OCI-LY7 (cell line): ENCODE results near the gene SMPDL3A.

Experiments
- EZH2phosphoT487 ChIP-seq: fragments of 200-600 bp; sonication (generic); IDR thresholded peaks from 2 replicates; pipeline ENCODE4 v1.6.1; 2018; ENCODE audit warnings: low read depth, borderline replicate concordance, mild to moderate bottlenecking, mixed run types, antibody characterized with exemption, low read length, moderate library complexity, mixed read lengths
- TF ChIP-seq, protein P1 (sequence below): fragments of 200-600 bp; sonication (generic); conservative IDR thresholded peaks from 2 replicates; pipeline ENCODE4 v1.5.1; 2014; ENCODE audit warnings: mild to moderate bottlenecking, antibody characterized with exemption, low read length, moderate library complexity, mixed read lengths

- TF ChIP-seq, protein P1, sequence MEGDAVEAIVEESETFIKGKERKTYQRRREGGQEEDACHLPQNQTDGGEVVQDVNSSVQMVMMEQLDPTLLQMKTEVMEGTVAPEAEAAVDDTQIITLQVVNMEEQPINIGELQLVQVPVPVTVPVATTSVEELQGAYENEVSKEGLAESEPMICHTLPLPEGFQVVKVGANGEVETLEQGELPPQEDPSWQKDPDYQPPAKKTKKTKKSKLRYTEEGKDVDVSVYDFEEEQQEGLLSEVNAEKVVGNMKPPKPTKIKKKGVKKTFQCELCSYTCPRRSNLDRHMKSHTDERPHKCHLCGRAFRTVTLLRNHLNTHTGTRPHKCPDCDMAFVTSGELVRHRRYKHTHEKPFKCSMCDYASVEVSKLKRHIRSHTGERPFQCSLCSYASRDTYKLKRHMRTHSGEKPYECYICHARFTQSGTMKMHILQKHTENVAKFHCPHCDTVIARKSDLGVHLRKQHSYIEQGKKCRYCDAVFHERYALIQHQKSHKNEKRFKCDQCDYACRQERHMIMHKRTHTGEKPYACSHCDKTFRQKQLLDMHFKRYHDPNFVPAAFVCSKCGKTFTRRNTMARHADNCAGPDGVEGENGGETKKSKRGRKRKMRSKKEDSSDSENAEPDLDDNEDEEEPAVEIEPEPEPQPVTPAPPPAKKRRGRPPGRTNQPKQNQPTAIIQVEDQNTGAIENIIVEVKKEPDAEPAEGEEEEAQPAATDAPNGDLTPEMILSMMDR: no peak
- TF ChIP-seq EZH2phosphoT487: no peak
Observed at GRCh38 chr6:122799916-122800686, 11.0 kb downstream of the SMPDL3A start.
